ENCODE data around the gene TMEM31.

The TMEM31 gene

GRCh38 chrX:103691059-103691458 lies 19.6 kb upstream of the TMEM31 start:
- H2AFZ ChIP-seq (ENCODE audit: low read length) = no peak overlapping the region
- H3K9me3 ChIP-seq (ENCODE audit: insufficient read depth, low read depth, low read length) = no peaks in the 10 kb centered on the region
- H3K4me1 ChIP-seq (ENCODE audit: insufficient read depth, low read length, poor library complexity, severe bottlenecking) = peaks cover 9% of the 10 kb centered on the region
- no peaks in the 10 kb centered on the region; the same call in 1 of the 2 replicates for H3F3A ChIP-seq (ENCODE audit: low read depth)
- TF ChIP-seq EZH2phosphoT487 (IDR thresholded peaks at IDR 0.05; ENCODE audit: borderline replicate concordance) (no peak), CTCF (conservative IDR thresholded peaks at IDR 0.05; ENCODE audit: low read length) (no peak)
- no peaks in the 10 kb centered on the region for H3K36me3 ChIP-seq (ENCODE audit: insufficient read depth, low read length)
- H3K4me3 ChIP-seq (ENCODE audit: low read length, poor library complexity, severe bottlenecking) = no peak overlapping the region
- no peaks in the 10 kb centered on the region for H3K9me2 ChIP-seq (replicated peaks; ENCODE audit: low read depth, low read length)
- H3K27me3 ChIP-seq (ENCODE audit: insufficient read depth, low read length, poor library complexity, severe bottlenecking) = no peaks in the 10 kb centered on the region
- no peak overlapping the region for H3K9ac ChIP-seq (ENCODE audit: low read depth, low read length, poor library complexity, severe bottlenecking)
- H3K4me2 ChIP-seq (ENCODE audit: low read depth, low read length, poor library complexity, severe bottlenecking) = no peak overlapping the region
- peaks cover 13% of the 10 kb centered on the region for H3K79me2 ChIP-seq (ENCODE audit: insufficient read depth, low read length)
- H4K20me1 ChIP-seq (ENCODE audit: insufficient read depth, low read length, poor library complexity, severe bottlenecking) = peaks cover 4% of the 10 kb centered on the region

DNA sequence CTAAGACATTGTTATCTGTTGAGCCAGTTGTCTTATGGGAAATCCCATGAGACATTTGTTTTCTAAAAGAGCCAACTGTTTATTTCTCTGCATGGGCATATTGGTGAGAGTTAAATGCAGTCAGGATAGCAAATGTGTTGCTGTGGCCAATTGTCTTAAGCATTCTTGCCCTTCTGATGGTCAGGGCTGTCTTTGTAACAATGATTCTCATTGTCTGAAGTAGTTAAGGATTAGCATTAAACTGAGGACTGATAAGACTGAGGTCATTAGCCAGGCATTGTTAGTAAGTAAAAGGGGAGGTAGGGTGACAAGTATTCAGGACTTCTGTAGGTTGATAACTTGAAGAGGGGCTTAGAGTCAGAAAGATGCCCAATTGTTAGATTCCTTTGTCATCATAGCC lies 13.0 kb upstream of the TMEM31 start:
- no peak for TF ChIP-seq EZH2phosphoT487 (IDR thresholded peaks at IDR 0.05; ENCODE audit: borderline replicate concordance)
- TF ChIP-seq CTCF (conservative IDR thresholded peaks at IDR 0.05; ENCODE audit: low read length) = no peak
- no peaks in the 10 kb centered on the region for H3K79me2 ChIP-seq (ENCODE audit: insufficient read depth, low read length)
- no peak overlapping the region for H2AFZ ChIP-seq (ENCODE audit: low read length)
- no peak overlapping the region for H3K4me2 ChIP-seq (ENCODE audit: low read depth, low read length, poor library complexity, severe bottlenecking)
- no peak overlapping the region for H3K9ac ChIP-seq (ENCODE audit: low read depth, low read length, poor library complexity, severe bottlenecking)
- H3F3A ChIP-seq (ENCODE audit: low read depth) = no peaks in the 10 kb centered on the region
- no peaks in the 10 kb centered on the region for H3K9me3 ChIP-seq (ENCODE audit: insufficient read depth, low read depth, low read length)
- H3K9me2 ChIP-seq (replicated peaks; ENCODE audit: low read depth, low read length) = no peaks in the 10 kb centered on the region
- no peak overlapping the region for H3K4me3 ChIP-seq (ENCODE audit: low read length, poor library complexity, severe bottlenecking)
- H4K20me1 ChIP-seq (ENCODE audit: insufficient read depth, low read length, poor library complexity, severe bottlenecking) = no peaks in the 10 kb centered on the region
- H3K36me3 ChIP-seq (ENCODE audit: insufficient read depth, low read length) = no peaks in the 10 kb centered on the region
- H3K27me3 ChIP-seq (ENCODE audit: insufficient read depth, low read length, poor library complexity, severe bottlenecking) = no peaks in the 10 kb centered on the region
- H3K4me1 ChIP-seq (ENCODE audit: insufficient read depth, low read length, poor library complexity, severe bottlenecking) = no peaks in the 10 kb centered on the region

- H4K20me1 ChIP-seq (ENCODE audit: insufficient read depth, low read length, poor library complexity, severe bottlenecking) = no peaks in the 10 kb centered on the region
- H3K9me3 ChIP-seq (ENCODE audit: insufficient read depth, low read depth, low read length) = no peaks in the 10 kb centered on the region
- no peak overlapping the region for H3K4me2 ChIP-seq (ENCODE audit: low read depth, low read length, poor library complexity, severe bottlenecking)
- no peaks in the 10 kb centered on the region for H3K4me1 ChIP-seq (ENCODE audit: insufficient read depth, low read length, poor library complexity, severe bottlenecking)
- no peak overlapping the region for H3K4me3 ChIP-seq (ENCODE audit: low read length, poor library complexity, severe bottlenecking)
- no peak overlapping the region for H2AFZ ChIP-seq (ENCODE audit: low read length)
- no peaks in the 10 kb centered on the region for H3K79me2 ChIP-seq (ENCODE audit: insufficient read depth, low read length)
- H3K9me2 ChIP-seq (replicated peaks; ENCODE audit: low read depth, low read length) = no peaks in the 10 kb centered on the region
- TF ChIP-seq EZH2phosphoT487 (IDR thresholded peaks at IDR 0.05; ENCODE audit: borderline replicate concordance) = no peak
- H3K27me3 ChIP-seq (ENCODE audit: insufficient read depth, low read length, poor library complexity, severe bottlenecking) = no peaks in the 10 kb centered on the region
- H3F3A ChIP-seq (ENCODE audit: low read depth) = no peaks in the 10 kb centered on the region
- no peak overlapping the region for H3K9ac ChIP-seq (ENCODE audit: low read depth, low read length, poor library complexity, severe bottlenecking)
- no peaks in the 10 kb centered on the region for H3K36me3 ChIP-seq (ENCODE audit: insufficient read depth, low read length)
These were observed 11.5 kb upstream of the TMEM31 start for GRCh38 chrX:103699243-103699642.

- Histone ChIP-seq H3K4me2 (ENCODE audit: low read depth, low read length, poor library complexity, severe bottlenecking) (no peak overlapping the region), H3K79me2 (ENCODE audit: insufficient read depth, low read length) (no peaks in the 10 kb centered on the region), H3K27me3 (ENCODE audit: insufficient read depth, low read length, poor library complexity, severe bottlenecking) (no peaks in the 10 kb centered on the region), H3K9me2 (replicated peaks; ENCODE audit: low read depth, low read length) (no peaks in the 10 kb centered on the region), H3K4me3 (ENCODE audit: low read length, poor library complexity, severe bottlenecking) (no peak overlapping the region), H3K9me3 (ENCODE audit: insufficient read depth, low read depth, low read length) (no peaks in the 10 kb centered on the region), H3K36me3 (ENCODE audit: insufficient read depth, low read length) (no peaks in the 10 kb centered on the region), H2AFZ (ENCODE audit: low read length) (no peak overlapping the region), H3K4me1 (ENCODE audit: insufficient read depth, low read length, poor library complexity, severe bottlenecking) (no peaks in the 10 kb centered on the region), H3F3A (ENCODE audit: low read depth) (no peaks in the 10 kb centered on the region), H3K9ac (ENCODE audit: low read depth, low read length, poor library complexity, severe bottlenecking) (no peak overlapping the region), H4K20me1 (ENCODE audit: insufficient read depth, low read length, poor library complexity, severe bottlenecking) (no peaks in the 10 kb centered on the region)
- TF ChIP-seq EZH2phosphoT487 (IDR thresholded peaks at IDR 0.05; ENCODE audit: borderline replicate concordance) (no peak), CTCF (conservative IDR thresholded peaks at IDR 0.05; ENCODE audit: low read length) (no peak)
These were observed 5.8 kb upstream of the TMEM31 start for GRCh38 chrX:103704863-103705262.
